HG03575 (cell line): ENCODE measurements around the gene INKA1.
"Not testable (repeated sequence)": the region's sequence is repeated elsewhere in the genome, so short reads cannot be mapped to it uniquely, and the experiment has no call there.

Experiments
- ATAC-seq: cut with Tn5 transposase; IDR thresholded peaks from one replicate; pipeline ENCODE4 v1.9.1; 2021; ENCODE audit not compliant: unreplicated experiment, insufficient number of reproducible peaks, low FRiP score; ENCODE audit errors: extremely low read depth

INKA1 gene

DNA sequence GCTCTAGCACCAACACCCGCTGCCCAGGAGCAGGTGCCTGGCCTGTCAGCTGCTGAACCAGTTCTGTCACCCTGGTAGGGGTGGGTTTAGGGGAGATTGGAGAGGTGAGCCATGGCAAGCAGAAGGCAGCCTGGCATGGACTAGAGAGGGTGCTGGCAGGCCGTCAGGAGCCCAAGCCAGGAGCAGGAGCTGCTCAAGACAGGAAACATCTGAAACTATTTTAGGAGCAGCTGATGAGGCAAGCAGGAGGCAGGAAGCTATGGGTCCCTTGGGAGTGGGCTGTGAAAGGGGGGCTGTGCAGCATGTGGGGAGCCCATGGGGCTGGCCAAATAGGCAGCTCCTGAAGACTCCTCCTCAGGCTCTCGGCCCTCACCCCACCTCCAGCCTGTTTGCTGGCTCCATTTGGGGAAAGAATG, 2.3 kb downstream of the INKA1 start:
- ATAC-seq = no peak

DNA sequence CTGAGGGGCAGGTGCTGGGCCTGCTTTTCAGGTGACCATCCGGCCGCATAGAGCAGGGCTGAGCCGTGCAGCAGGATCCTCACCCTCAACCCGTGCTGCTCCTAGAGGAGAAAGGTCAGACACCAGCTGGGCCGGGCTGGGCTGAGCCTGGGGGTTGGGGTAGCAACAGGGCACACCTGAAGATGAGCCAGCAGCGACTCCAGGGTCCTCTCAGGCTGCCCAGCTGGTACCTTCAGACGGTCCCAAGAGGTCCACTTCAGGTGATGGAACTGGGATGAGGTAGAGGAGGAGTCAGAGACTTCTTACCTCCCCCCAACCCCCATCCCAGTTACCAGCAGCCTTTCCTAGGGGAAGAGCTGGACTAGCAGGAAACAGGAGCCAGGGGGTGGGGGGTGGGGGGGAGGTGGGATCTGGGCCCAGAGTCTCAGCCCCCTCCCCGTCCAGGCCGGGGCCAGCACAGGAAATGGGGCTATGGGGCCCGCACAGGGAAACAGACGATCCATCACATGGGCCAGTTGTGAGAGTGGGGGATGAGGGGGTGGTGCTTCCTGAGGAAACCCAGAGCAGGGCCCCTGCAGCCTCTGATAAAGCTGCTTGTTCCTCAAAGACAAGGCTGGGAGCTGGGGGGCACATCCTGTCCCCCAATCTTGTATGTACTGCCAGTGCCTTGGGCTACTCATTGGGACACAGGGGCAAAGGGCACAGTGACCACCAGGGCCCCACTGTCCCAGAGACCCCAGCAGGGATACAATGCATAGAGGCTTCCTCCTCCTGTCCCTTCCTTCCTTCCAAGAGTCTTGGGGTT, 3.0 kb downstream of the INKA1 start:
- ATAC-seq = no peak

DNA sequence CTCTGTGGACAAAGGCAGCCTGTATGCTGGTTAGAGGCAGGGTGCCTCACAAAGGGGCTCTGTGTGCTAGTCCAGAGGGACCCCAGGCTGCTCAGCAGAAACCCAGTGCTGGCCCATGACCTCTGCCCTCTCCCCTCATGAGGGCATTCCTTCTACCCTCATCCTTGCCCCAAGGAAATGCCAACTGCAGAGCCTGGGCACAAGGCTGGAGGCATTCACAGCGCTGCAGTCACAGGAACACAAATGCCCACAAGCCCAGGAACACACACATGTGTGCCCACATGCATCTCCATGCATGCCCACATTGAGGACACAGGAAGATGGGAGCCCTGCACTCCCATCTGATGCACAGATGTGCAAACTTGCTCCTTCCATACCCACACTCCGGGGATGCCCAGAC, 3.8 kb downstream of the INKA1 start:
- no peak for ATAC-seq

DNA sequence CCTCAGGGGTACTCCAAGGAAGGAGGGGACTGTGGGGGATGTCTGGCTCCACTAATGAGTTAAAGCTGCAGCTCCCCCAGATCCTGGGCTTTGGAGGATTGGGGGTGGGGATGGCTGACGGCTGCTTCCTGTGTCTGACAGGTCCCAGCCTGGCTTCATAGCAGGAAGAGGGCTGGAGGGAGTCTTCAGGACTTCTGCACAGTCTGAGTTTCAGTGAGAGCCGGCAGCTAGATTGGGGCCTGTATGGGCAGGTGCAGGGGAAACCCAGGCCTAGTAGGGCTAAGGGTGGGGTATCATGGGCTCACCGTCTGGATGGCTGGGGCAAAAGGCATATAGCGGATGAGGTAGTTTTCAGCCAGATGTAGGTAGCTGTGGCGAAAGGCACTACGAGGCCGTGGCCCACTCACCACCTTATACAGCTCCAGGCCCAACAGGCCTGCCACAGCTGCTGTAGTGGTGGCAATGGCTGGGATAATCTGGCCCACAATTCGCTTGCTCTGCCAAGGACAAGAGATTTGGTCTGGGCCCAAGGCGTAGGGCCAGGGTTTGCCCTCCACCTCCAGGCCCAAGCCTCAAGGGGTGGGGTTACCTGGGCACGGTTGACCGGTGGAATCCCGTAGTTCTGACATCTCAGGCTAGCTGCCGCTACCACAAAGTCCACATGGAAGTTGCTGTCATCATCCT, 4.5 kb downstream of the INKA1 start:
- no peak for ATAC-seq

DNA sequence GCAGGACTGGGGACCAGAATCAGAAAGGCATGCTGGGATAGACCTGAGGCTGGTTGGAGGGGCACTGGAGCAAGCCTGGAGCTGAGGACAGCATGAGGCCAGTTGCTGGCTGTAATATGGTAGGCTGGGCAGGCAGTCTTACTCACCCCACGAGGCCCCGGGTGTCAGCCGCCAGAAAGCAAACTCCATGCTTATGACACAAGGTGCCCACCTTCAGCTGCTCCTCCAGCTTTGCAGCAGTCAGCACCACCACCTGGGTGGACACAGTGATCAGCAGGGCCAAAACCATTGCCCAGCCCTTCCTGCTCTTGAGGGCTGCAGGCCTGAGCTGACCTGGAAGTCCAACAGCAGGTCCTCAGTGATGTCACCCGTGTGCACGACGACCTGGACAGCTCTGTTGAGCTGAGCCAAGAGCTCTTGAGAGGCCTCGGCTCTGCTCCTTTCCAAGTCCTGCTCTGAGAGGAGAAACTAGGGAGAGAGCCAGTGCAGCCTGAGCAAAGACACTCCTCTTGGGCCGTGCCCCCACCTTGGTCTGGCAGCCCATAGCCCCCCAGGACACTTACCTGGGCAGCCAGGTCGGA, 9.9 kb downstream of the INKA1 start:
- no peak for ATAC-seq

DNA sequence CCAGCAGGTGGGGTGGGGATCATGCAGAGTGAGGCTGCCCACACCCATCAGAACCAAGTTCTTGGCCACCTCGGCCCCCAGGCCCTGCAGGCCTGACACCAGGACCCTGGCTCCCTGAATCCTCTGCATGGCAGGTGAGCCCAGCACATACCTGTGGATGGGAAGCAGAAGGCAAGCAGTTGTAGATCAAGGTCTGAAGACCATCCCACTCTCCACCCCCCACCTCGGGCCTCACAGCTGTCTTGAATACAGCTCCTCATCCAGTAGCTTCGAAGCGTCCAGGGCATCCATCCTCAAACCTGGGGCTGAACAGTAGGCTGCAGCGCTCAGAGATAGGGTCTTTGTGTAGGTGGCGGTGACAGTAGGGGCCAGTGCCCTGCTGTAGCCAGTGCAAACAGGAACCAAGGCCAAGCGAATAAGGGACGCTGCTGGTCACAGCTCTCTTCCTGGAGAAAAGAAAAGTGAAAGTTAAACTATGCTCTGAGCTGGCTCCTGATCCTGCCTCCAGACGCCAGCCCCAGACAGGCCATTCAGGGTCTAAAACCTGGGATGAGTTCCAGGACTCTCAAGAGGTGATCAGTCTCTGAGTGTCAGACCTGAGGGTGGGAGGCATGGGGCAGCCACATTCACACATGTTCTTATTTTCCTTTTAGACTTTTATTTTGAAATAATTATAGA, 10.6 kb downstream of the INKA1 start, which contains the start of gene UBA7:
UBA7 (minus strand) TSS at position 457 of the 678 bp plus-strand sequence; CDS start at position 291, 166 bp downstream.
- ATAC-seq = no peak

DNA sequence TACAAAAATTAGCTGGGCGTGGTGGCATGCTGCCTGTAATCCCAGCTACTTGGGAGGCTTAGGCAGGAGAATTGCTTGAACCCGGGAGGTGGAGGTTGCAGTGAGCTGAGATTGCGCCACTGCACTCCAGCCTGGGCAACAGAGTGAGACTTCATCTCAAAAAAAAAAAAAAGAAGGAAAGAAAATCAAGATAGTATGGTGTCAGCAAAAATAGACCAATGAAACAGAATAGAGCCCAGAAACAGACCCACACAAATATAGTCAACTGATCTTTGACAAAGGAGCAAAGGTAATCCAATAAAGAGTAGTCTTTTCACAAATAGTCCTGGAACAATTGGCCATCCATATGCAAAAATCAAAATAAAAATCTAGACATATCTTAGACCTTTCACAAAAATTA, 20.1 kb downstream of the INKA1 start:
- not testable (repeated sequence) for ATAC-seq

DNA sequence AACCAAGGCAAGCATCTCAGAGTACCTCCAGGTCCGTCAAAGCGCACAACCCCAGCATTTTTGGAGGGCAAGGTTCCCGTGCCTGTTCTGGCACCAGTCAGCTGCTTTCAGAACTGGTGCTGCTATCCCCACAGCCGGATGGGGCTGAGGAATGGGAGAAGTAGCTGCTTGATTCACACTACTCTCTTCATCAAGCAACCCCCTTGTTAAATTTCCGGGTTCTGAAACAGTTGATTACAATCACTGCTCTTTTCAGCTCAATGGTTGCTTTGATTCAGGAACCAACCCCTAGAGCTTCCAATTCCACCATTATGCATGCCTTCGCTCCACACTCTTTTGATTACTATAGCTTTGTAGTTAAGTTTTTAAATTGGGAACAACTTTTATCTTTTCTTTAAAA, 23.0 kb downstream of the INKA1 start:
- no peak for ATAC-seq

DNA sequence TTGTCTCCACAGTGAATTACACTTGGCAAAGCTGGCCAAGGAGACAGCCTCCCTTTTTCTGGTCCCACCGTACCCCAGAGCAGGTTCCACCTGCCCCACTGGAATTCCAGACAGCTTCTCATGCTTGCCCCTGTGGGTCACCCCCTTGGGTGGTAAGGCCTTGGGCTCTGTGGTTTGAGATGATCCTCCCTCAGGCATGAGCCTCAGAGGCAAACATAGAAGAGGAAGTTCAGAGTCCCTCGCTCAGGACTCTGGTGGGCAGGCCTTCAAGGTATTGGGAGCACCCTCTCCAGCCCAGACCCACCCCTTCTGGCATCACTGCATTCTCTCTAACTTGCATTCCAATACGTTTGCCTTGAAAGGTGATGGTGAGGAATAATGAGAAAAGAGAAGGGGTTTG, 28.3 kb downstream of the INKA1 start:
- no peak for ATAC-seq

DNA sequence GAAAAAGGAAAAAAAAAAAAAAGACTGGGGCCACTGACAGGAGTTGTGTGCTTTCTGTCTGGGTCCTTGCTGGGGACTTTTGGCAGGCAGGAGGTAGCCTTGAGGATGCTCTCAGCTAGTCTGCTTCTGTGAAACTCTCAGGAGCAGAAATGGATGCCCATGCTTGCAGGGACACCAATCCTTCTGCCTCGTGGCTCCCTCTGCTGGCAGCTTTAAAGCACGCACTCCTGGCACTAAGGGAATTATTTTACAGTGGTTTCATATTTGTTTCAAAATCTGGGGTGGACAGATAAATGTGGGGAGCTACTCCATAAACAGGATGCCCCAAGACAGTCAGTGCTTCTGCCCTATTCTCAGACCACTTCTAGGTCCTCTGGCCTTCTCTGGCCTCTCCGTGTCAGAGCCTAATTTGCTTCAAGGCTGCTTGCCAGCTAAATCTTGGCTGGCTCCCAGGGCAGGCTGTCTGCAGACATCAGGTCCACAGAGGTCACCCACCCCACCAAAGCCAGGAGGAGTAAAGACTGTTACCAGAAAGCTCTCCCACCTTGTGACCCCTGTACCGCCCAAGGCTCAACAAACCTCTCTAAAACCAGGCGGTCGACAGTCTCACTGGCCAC, 36.2 kb downstream of the INKA1 start:
- no peak for ATAC-seq

DNA sequence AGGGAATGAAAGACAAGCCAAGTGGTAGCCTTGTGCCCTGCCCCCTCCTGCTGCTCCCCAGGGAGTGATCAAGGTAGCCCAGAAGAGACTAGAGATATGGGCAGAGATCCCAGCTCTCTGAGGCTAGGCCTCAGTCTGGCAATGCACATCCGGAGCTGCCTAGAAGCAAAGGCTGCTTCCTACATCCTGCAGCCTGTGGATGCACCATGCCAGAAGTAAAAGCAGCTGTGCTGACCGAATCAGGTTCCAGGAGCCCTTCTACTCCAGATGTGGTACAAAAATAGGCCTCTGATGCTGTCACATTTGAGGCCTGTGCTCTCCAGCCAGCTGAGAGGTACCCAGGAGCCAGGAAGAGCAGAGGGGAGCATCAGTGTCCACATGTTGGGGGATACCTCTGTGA, 37.3 kb downstream of the INKA1 start:
- no peak for ATAC-seq

DNA sequence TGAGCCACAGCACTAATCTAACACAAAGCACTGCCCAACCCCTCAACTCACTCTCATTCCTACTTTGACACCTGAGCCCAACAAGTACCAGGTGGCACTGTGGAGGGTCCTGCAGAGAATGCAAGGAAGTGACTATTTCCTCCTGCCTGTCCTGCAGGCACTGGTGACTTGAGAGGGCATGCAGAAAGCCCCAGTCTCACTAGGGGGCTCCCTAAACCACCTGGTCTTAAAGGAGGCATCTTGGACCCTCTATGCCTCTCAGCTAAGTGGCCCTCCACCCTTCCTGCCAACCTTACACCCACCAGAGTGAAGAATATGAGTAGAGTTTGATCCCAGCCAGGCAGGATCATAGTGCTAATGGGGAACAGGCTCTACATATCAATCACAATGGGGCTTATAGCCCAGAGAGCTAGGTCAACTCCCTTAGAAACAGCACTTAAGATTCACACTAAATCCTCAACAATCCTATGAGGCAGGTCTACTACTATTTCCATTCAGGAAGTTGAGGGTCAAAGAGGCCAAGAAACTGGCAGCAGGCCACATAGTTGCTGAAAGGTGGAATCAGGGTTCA, 38.1 kb downstream of the INKA1 start:
- ATAC-seq = no peak

DNA sequence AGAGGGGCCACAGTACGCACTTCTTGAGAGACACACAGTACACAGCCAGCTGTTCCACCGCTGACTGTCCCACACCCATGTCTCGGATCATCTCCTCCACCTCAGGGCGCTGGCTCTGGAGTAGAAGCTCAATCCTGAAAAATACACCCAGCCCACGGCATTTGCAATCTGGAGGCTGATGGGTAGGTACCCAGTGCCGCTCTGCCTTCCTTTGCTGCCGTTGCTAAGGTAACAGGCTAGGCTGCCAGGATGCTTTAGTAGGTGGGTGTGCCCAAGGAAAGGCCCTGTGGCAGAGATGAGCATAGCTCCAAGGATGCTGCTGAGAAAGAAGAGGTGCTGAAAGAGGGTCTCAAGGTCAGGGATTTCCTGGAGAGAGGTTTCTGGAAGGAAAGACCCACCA, 38.7 kb downstream of the INKA1 start:
- ATAC-seq = no peak

DNA sequence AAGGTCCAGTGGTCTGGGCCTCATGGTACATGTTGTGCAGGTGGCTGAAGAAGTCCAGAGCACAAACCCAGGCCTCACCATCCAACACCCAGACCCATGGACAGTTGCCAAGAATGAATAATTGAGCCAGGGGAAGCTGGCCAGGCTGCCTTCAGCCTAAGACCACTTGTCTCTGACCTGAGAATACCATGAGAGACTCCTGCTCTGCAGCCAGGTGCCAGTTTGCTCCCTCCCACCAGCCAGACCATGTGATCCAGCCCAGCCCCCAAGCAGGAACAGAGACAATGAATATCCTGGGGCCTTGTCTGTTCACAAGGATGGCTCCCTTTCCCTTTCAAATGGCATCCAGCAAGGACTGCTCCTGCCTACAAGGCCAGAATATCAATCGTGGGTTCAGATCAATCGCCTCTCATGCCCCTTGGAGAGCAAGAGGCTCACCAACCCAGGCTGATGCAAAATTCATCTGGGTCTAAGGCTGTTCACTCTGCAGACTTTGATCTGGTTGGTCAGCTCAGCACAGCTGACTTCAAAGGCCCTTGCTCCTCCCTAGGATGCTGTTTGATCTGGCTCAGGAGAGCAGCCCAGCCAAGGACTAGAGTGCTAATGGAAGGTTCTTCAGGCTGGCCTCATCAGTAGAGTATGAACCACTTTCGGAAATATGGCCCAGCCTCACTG, 39.9 kb downstream of the INKA1 start:
- ATAC-seq = no peak

DNA sequence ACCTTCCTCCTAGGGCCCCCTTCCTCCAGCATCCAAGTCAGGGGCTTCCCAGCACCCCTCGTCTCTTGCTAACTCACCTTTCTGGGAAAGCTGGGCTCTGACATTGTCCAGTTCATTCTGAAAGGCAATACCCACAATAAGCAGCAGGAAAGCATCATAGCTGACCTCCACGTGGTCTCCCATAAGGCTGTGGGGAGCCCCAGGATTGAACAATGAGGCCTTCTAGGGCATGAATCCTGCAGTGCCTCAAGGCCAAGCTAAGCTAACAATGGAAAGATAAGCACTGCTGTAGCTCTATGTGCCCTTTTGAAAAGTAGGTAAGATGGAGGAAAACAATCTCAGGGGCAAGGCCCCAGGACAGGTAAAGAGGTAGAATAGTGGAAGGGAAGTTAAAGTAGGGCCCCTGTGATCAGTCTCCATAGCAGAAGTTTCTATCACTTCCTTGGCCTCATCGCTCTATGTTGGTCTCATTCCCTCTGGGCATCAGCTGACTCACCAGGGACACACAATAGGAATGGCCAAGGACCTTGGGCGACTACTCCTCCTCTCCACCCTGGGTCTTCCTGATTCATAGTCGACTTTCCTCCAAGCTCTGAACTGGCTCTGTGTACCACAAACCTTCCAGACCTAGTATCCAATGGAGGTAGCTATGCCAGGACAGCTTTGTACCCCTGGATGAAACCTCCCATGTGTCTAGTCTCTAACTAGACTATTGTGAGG, 41.6 kb downstream of the INKA1 start:
- ATAC-seq = no peak

DNA sequence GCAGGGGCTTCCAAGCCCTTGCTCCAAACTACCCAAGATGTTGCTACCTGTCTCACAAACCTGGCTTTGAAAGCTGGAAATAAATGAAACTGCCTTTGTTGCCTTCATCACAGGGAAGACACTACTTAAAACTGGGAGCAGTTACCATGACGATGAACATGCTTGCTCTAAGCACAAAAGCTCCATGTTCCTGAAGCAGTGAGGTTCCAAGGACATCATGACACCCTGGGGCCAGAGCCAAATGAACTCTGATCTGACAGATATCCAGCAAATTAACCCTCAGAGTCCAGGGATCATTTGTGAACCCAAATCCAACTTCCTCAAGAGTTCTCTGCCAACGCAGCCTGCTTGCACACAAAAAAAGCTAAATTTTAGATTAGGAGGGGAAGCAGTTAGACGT, 42.6 kb downstream of the INKA1 start:
- no peak for ATAC-seq
